Parathyroid adenoma (tissue), 2 donors: Measurements from ENCODE around the gene PEX26.

ENCODE experiments used
- H2AFZ ChIP-seq: fragments of 300-600 bp; sonication (generic); one replicate; pipeline ENCODE4 v1.7.0; 2017; ENCODE audit warnings: antibody characterized with exemption, mild to moderate bottlenecking
- H3K27ac ChIP-seq: fragments of 300-600 bp; sonication (generic); one replicate; pipeline ENCODE4 v1.7.0; 2017
- H3K27me3 ChIP-seq: fragments of 300-600 bp; sonication (generic); one replicate; pipeline ENCODE4 v1.7.0; 2017; ENCODE audit warnings: low read length; ENCODE audit not compliant: control insufficient read depth, insufficient read depth
- H3K36me3 ChIP-seq: fragments of 300-600 bp; sonication (generic); one replicate; pipeline ENCODE4 v1.7.0; 2017; ENCODE audit warnings: low read length; ENCODE audit not compliant: control insufficient read depth, insufficient read depth
- H3K4me1 ChIP-seq: fragments of 300-600 bp; sonication (generic); one replicate; pipeline ENCODE4 v1.7.0; 2017; ENCODE audit warnings: control low read depth
- H3K4me2 ChIP-seq: fragments of 300-600 bp; sonication (generic); one replicate; pipeline ENCODE4 v1.7.0; 2017; ENCODE audit warnings: low read length
- H3K4me3 ChIP-seq: fragments of 300-600 bp; sonication (generic); one replicate; pipeline ENCODE4 v1.7.0; 2017; ENCODE audit warnings: low read depth, low read length
- H3K79me2 ChIP-seq: fragments of 300-600 bp; sonication (generic); one replicate; pipeline ENCODE4 v1.7.0; 2017; ENCODE audit warnings: control low read depth
- H3K9ac ChIP-seq: fragments of 300-600 bp; sonication (generic); one replicate; pipeline ENCODE4 v1.7.0; 2017; ENCODE audit warnings: mild to moderate bottlenecking
- H3K9me3 ChIP-seq: fragments of 300-600 bp; sonication (generic); one replicate; pipeline ENCODE4 v1.7.0; 2017; ENCODE audit warnings: low read length; ENCODE audit not compliant: control insufficient read depth
- TF ChIP-seq, protein P1 (sequence below): fragments of 300-600 bp; sonication (generic); IDR thresholded peaks from one replicate; pipeline ENCODE4 v1.7.0; 2017; ENCODE audit warnings: antibody characterized with exemption, mild to moderate bottlenecking
- donor health status: primary hyperparathyroidism.

The PEX26 gene

DNA sequence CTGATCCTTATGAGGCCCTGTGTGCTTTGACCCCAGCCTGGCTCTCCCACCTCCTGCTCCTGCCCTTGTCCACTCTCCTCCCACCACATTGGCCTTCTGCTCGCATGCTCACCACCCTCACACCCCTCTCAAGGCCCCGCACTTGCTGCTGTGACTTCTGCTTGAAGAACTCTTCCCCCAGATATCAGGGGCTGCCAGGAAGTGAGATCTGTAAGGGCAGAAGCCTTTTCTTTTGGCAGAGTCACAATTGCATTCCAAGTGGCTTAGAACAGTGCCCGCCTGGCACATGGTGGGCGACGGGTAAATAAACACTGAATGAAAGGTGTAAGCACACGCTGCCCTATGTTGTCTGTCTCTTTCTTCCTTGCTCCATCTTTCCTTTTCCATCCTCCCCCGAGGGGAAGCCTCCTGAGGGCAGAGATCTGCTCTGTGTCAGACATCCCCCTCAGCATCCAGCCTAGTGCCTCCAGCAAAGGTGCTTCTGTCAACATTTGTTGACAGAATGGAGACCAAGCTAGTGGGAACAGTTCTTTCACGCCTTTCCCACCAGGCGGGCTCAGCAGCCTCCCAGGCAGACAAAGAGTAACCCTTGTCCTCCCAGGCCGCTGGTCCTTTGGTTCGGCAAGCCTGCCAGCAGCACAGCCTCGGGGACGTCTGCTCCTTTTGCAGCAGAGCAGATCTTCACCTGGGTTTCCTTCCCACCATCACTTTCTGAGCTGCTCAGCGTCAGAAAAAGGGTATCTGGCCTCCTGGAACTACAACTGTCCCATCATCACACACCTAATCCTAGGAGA, 10.0 kb upstream of the PEX26 start:
- Histone ChIP-seq H3K36me3 (no peaks in the 10 kb centered on the region), H2AFZ (no peak overlapping the region), H3K27me3 (no peaks in the 10 kb centered on the region), H3K4me1 (no peaks in the 10 kb centered on the region), H3K4me3 (no peak overlapping the region), H3K9ac (no peak overlapping the region), H3K79me2 (no peaks in the 10 kb centered on the region), H3K9me3 (no peaks in the 10 kb centered on the region), H3K4me2 (no peak overlapping the region), H3K27ac (no peak overlapping the region)
- TF ChIP-seq, protein P1, sequence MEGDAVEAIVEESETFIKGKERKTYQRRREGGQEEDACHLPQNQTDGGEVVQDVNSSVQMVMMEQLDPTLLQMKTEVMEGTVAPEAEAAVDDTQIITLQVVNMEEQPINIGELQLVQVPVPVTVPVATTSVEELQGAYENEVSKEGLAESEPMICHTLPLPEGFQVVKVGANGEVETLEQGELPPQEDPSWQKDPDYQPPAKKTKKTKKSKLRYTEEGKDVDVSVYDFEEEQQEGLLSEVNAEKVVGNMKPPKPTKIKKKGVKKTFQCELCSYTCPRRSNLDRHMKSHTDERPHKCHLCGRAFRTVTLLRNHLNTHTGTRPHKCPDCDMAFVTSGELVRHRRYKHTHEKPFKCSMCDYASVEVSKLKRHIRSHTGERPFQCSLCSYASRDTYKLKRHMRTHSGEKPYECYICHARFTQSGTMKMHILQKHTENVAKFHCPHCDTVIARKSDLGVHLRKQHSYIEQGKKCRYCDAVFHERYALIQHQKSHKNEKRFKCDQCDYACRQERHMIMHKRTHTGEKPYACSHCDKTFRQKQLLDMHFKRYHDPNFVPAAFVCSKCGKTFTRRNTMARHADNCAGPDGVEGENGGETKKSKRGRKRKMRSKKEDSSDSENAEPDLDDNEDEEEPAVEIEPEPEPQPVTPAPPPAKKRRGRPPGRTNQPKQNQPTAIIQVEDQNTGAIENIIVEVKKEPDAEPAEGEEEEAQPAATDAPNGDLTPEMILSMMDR = no peak

DNA sequence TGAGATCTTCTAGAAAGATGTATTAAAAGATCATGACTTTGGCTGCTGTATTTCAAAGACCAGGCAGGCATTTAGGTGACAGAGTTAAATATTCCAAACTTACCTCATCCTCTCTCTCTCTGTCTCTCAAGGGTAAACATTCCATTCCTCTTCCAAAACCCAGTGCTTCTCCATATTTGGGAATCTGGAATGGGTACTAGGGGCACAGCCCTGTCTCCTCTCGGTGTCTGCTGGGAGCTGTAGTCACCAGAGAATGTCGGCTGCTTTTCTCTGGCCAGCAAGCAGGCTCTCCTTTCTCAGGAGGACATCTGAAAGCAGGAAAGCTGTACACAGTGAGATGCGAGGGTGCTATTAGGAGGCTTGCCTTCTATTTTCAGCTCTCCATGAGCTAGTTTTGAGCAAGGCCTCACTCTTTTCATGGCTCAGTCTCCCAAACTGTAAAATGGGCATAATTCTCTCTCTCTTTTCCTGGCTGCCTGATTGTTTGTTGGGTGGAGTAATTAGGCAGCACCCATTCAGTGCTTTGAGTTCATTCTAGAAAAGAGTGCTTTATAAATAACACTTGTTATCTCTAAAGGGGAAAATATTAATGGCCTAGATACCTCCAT, 9.3 kb upstream of the PEX26 start:
- Histone ChIP-seq H3K9me3 (no peaks in the 10 kb centered on the region), H3K4me1 (no peaks in the 10 kb centered on the region), H3K79me2 (no peaks in the 10 kb centered on the region), H3K27ac (no peak overlapping the region), H3K4me2 (no peak overlapping the region), H3K4me3 (no peak overlapping the region), H3K27me3 (no peaks in the 10 kb centered on the region), H2AFZ (no peak overlapping the region), H3K9ac (no peak overlapping the region), H3K36me3 (no peaks in the 10 kb centered on the region)
- TF ChIP-seq, protein P1 = no peak

DNA sequence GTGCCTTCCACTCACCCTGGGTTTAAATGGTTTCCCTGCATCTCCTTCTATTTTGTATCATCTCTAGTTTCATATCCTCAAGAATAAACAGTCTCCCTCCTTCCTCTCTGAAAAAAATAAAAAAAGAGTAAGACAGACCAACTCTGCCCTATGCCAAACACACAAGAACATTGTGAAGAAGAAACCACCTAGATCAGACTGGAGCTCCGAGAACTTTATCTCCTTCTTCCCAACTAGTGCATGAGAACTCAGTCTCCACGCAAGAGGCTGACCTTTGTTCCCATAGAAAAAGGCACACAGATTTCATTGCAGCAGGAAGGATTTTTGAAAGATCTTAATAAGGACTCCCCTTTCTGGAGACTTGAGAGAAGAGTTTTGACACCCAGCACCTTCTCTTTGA, 8.7 kb upstream of the PEX26 start:
- H3K79me2 ChIP-seq = no peaks in the 10 kb centered on the region
- no peak overlapping the region for H3K27ac ChIP-seq
- H3K9ac ChIP-seq = no peak overlapping the region
- no peak overlapping the region for H3K4me2 ChIP-seq
- no peaks in the 10 kb centered on the region for H3K36me3 ChIP-seq
- no peaks in the 10 kb centered on the region for H3K9me3 ChIP-seq
- no peak overlapping the region for H3K4me3 ChIP-seq
- H3K27me3 ChIP-seq = no peaks in the 10 kb centered on the region
- TF ChIP-seq, protein P1 = no peak
- no peaks in the 10 kb centered on the region for H3K4me1 ChIP-seq
- no peak overlapping the region for H2AFZ ChIP-seq

DNA sequence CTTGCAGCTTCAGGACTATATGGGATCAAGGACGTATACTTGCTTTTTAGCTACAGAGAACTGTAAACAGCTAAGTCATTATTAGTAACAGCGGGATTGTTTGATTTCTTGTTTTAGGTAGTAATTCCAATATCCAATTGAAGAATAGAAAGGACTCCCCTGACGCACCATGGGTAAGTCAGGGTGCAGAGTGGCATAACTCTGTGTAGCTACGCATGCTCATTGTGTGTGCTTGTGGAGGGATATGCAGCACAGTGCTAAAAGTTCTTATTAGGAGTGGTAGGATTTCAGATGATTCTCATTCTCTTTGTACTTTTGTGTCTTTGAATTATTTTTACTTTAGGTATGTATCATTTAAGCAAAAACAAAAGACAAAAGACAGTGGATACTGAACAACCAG, 7.7 kb upstream of the PEX26 start:
- TF ChIP-seq, protein P1 = no peak
- H3K9ac ChIP-seq = no peak overlapping the region
- no peaks in the 10 kb centered on the region for H3K27me3 ChIP-seq
- H3K4me3 ChIP-seq = no peak overlapping the region
- H3K79me2 ChIP-seq = no peaks in the 10 kb centered on the region
- H3K27ac ChIP-seq = no peak overlapping the region
- no peaks in the 10 kb centered on the region for H3K36me3 ChIP-seq
- H3K4me1 ChIP-seq = no peaks in the 10 kb centered on the region
- H3K9me3 ChIP-seq = no peaks in the 10 kb centered on the region
- no peak overlapping the region for H2AFZ ChIP-seq
- no peak overlapping the region for H3K4me2 ChIP-seq
